ENCODE results near the gene NID1. TPM values are rescaled to one million over a fixed set of nuclear protein-coding genes. Genes with fewer than 3 reads are reported as not detected.

Gene NID1
- total and polyA plus RNA-seq, 2 donors (not counting 3 experiments of a cell fraction or from before 2014, with no cell fraction given), result 87.0 to 109 TPM

DNA sequence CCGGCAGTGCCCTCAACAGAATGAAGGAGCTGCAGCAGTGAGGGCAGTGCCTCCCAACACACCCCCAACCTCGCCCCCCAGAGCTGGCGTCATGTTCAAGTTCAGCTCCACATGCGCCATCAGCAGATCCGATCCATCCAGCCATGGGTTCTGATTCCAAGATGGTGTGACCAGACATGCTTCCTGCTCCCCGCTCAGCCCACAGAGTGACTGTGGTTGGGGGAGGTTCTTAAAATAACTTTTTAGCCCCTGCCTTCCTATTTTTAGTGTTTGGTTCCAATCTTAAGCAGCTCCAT, 47.4 kb upstream of the NID1 start:
- H3K36me3 ChIP-seq (ENCODE audit: control insufficient read depth in 2 of 2, extremely low read depth in 1 of 2, insufficient read depth in 2 of 2, low read length in 2 of 2), result no peaks in the 10 kb centered on the region
- H3K27me3 ChIP-seq (ENCODE audit: control insufficient read depth in 2 of 2, insufficient read depth in 2 of 2, low read length in 2 of 2), result no peaks in the 10 kb centered on the region
- no peak overlapping the region for H3K27ac ChIP-seq (ENCODE audit: insufficient read depth, low read depth, low read length)
- intact Hi-C loops (cut with micrococcal nuclease), result no loop called here
- H2AFZ ChIP-seq (ENCODE audit: low read depth, low read length), result no peak overlapping the region
- no peak for DNase-seq (ENCODE audit: low read depth, low spot score)
- H3K9ac ChIP-seq (replicated peaks; ENCODE audit: extremely low read depth, insufficient read depth, low read length), result no peak overlapping the region
- CTCF ChIA-PET, result interaction anchor here (1.0 to 1.3 kb wide), 3 partner anchors 8 to 378 kb away, joined by 3 to 4 read pairs (median 3); no protein-coding TSS in a partner anchor
- no peaks in the 10 kb centered on the region for H3K9me3 ChIP-seq (replicated peaks; ENCODE audit: control insufficient read depth, insufficient read depth, low read length)
- no peaks in the 10 kb centered on the region for H3K4me1 ChIP-seq (ENCODE audit: control insufficient read depth, extremely low read depth, insufficient read depth, low read length)
- dilution Hi-C loops (cut with MboI; ENCODE audit: extremely low pct_ligation_motif_present, low sequenced_read_pairs), result no loop called here
- no TSS peak for BruUV-seq (replicated peaks)
- POLR2A ChIA-PET, result no interaction called here
- no peaks in the 10 kb centered on the region for H4K20me1 ChIP-seq (replicated peaks; ENCODE audit: control insufficient read depth, extremely low read depth, insufficient read depth, low read length)
- TF ChIP-seq FOS (IDR thresholded peaks at IDR 0.05; ENCODE audit: borderline replicate concordance, insufficient read depth, low read length) (no peak), POLR2AphosphoS5 (IDR thresholded peaks at IDR 0.05; ENCODE audit: insufficient read depth, low read depth, low read length) (no peak), POLR2A (IDR thresholded peaks at IDR 0.05; ENCODE audit: low read depth, low read length) (no peak), EZH2 (IDR thresholded peaks at IDR 0.05; ENCODE audit: borderline replicate concordance, low read depth, low read length, severe bottlenecking) (no peak), GATA2 (IDR thresholded peaks at IDR 0.05; ENCODE audit: insufficient read depth, insufficient read length, low read depth, low read length) (no peak), JUN (IDR thresholded peaks at IDR 0.05; ENCODE audit: borderline replicate concordance, insufficient read depth, insufficient read length, low read depth) (no peak), MYC (IDR thresholded peaks at IDR 0.05; ENCODE audit: low read depth, low read length) (no peak)
- TF ChIP-seq, protein P1, sequence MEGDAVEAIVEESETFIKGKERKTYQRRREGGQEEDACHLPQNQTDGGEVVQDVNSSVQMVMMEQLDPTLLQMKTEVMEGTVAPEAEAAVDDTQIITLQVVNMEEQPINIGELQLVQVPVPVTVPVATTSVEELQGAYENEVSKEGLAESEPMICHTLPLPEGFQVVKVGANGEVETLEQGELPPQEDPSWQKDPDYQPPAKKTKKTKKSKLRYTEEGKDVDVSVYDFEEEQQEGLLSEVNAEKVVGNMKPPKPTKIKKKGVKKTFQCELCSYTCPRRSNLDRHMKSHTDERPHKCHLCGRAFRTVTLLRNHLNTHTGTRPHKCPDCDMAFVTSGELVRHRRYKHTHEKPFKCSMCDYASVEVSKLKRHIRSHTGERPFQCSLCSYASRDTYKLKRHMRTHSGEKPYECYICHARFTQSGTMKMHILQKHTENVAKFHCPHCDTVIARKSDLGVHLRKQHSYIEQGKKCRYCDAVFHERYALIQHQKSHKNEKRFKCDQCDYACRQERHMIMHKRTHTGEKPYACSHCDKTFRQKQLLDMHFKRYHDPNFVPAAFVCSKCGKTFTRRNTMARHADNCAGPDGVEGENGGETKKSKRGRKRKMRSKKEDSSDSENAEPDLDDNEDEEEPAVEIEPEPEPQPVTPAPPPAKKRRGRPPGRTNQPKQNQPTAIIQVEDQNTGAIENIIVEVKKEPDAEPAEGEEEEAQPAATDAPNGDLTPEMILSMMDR (IDR thresholded peaks at IDR 0.05; ENCODE audit: extremely low read depth in 1 of 2, insufficient read depth in 1 of 2, low read depth in 1 of 2, low read length in 2 of 2), result no peak
- TF ChIP-seq, protein P2, sequence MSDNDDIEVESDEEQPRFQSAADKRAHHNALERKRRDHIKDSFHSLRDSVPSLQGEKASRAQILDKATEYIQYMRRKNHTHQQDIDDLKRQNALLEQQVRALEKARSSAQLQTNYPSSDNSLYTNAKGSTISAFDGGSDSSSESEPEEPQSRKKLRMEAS (IDR thresholded peaks at IDR 0.05; ENCODE audit: insufficient read depth, insufficient read length), result no peak
- H3K79me2 ChIP-seq (ENCODE audit: control insufficient read depth, insufficient read depth, low read length), result no peaks in the 10 kb centered on the region
- no peaks in the 10 kb centered on the region for H3K9me1 ChIP-seq (replicated peaks; ENCODE audit: control insufficient read depth, extremely low read depth, insufficient read depth, low read length)
- no peak overlapping the region for H3K4me2 ChIP-seq (ENCODE audit: insufficient read depth, low read length)
- FAIRE-seq, result no peak
- H3K4me3 ChIP-seq (replicated peaks in 1 of 3; ENCODE audit: insufficient read depth in 1 of 3, low read depth in 1 of 3, low read length in 3 of 3), result no peak overlapping the region

Data from endothelial cell of umbilical vein (primary cell).